SK-N-SH (cell line): ENCODE measurements around the gene LPGAT1. TPM values are rescaled to one million over a fixed set of nuclear protein-coding genes. Genes with fewer than 3 reads are reported as not detected.

Source experiments
- CTCF ChIA-PET: fragments of 300-600, 350-600 bp; formaldehyde crosslinking; extraction: SDS; loops from one replicate; lab custom pipeline; 2021; lab: Yijun Ruan, JAX
- POLR2A ChIA-PET: fragments of 350-600 bp; sonication (Branson Sonifier 250); formaldehyde crosslinking; extraction: SDS; loops from one replicate; lab custom pipeline; 2020; ENCODE audit warnings: antibody characterized with exemption, inconsistent platforms; lab: Yijun Ruan, JAX
- DNase-seq: peaks from one replicate; pipeline ENCODE4 v3.0.0; 2012
- H2AFZ ChIP-seq: fragments of 200-600 bp; sonication (generic); 2 replicates; pipeline ENCODE4 v1.8.1; 2016; ENCODE audit warnings: antibody characterized with exemption, mild to moderate bottlenecking, low read depth
- H3F3A ChIP-seq: fragments of 200-600 bp; sonication (generic); replicated peaks from 2 replicates; pipeline ENCODE3; 2016; ENCODE audit warnings: antibody characterized with exemption, mild to moderate bottlenecking; ENCODE audit not compliant: insufficient read depth
- H3K27ac ChIP-seq, 2 experiments: fragments of 200-500 bp in 1 of 2; fragments of 200-600 bp in 1 of 2; sonication (Bioruptor generic) in 1 of 2; sonication (generic), shearing (Covaris generic) in 1 of 2; 2 replicates each; pipeline versions ENCODE4 v1.5.1 to v1.6.1; 2014 to 2016; ENCODE audit warnings: low read depth in 2 of 2, inconsistent platforms in 1 of 2, low read length in 1 of 2, mild to moderate bottlenecking in 1 of 2, mixed read lengths in 1 of 2
- H3K27me3 ChIP-seq: fragments of 200-600 bp; sonication (generic), shearing (Covaris generic); 2 replicates; pipeline ENCODE4 v1.6.1; 2016; ENCODE audit warnings: mixed run types; ENCODE audit not compliant: insufficient read depth
- H3K36me3 ChIP-seq, 2 experiments: fragments of 200-500 bp in 1 of 2; fragments of 200-600 bp in 1 of 2; sonication (Bioruptor generic) in 1 of 2; sonication (generic) in 1 of 2; replicated peaks in 1 of 2; 2 replicates each; pipeline versions ENCODE3 to v1.5.1; 2014 to 2016; ENCODE audit warnings: low read length in 1 of 2, mild to moderate bottlenecking in 1 of 2; ENCODE audit not compliant: insufficient read depth in 2 of 2, control insufficient read depth in 1 of 2
- H3K4me1 ChIP-seq, 2 experiments: fragments of 200-500 bp in 1 of 2; fragments of 200-600 bp in 1 of 2; sonication (Bioruptor generic) in 1 of 2; sonication (generic), shearing (Covaris generic) in 1 of 2; 2 replicates each; pipeline versions ENCODE4 v1.5.1 to v1.6.1; 2014 to 2016; ENCODE audit warnings: low read depth in 1 of 2, low read length in 1 of 2, mixed run types in 1 of 2; ENCODE audit not compliant: insufficient read depth in 2 of 2, control insufficient read depth in 1 of 2
- H3K4me2 ChIP-seq: fragments of 200-600 bp; sonication (generic), shearing (Covaris generic); 2 replicates; pipeline ENCODE4 v1.6.1; 2017; ENCODE audit warnings: mixed run types
- H3K4me3 ChIP-seq, 2 experiments: fragments of 200-500 bp in 1 of 2; fragments of 200-600 bp in 1 of 2; sonication (Bioruptor generic) in 1 of 2; sonication (generic), shearing (Covaris generic) in 1 of 2; 2 replicates each; pipeline versions ENCODE4 v1.5.1 to v1.8.1; 2014 to 2016; ENCODE audit warnings: low read depth in 2 of 2, inconsistent platforms in 1 of 2, low read length in 1 of 2, mild to moderate bottlenecking in 1 of 2, mixed read lengths in 1 of 2, moderate library complexity in 1 of 2
- H3K79me2 ChIP-seq: fragments of 200-600 bp; sonication (generic); 2 replicates; pipeline ENCODE4 v1.8.1; 2017; ENCODE audit warnings: mild to moderate bottlenecking; ENCODE audit not compliant: insufficient read depth
- H3K9ac ChIP-seq: fragments of 200-600 bp; sonication (generic); 2 replicates; pipeline ENCODE4 v1.6.1; 2017; ENCODE audit warnings: mixed run types
- H3K9me2 ChIP-seq: fragments of 200-600 bp; sonication (generic); 2 replicates; pipeline ENCODE4 v1.6.1; 2017; ENCODE audit warnings: mixed run types
- H3K9me3 ChIP-seq: fragments of 200-600 bp; sonication (generic); 2 replicates; pipeline ENCODE4 v1.6.1; 2017; ENCODE audit warnings: mixed run types, mild to moderate bottlenecking, moderate library complexity
- H4K20me1 ChIP-seq: fragments of 200-600 bp; sonication (generic); 2 replicates; pipeline ENCODE4 v1.6.1; 2017; ENCODE audit warnings: mild to moderate bottlenecking, mixed run types; ENCODE audit not compliant: insufficient read depth
- EP300 ChIP-seq, 2 experiments: IDR thresholded peaks; 2 replicates each; pipeline versions ENCODE4 v1.4.0 to v1.6.1; 2012; ENCODE audit warnings: borderline replicate concordance in 1 of 2, low read depth in 1 of 2, low read length in 1 of 2
- FOXM1 ChIP-seq: IDR thresholded peaks from 2 replicates; pipeline ENCODE4 v1.4.0; 2012; ENCODE audit warnings: low read depth, mild to moderate bottlenecking
- JUND ChIP-seq: IDR thresholded peaks from 2 replicates; pipeline ENCODE4 v1.4.0; 2012
- MEF2A ChIP-seq: IDR thresholded peaks from 2 replicates; pipeline ENCODE4 v1.4.0; 2012; ENCODE audit warnings: low read depth, borderline replicate concordance
- NRF1 ChIP-seq: IDR thresholded peaks from 2 replicates; pipeline ENCODE4 v1.6.1; 2012; ENCODE audit warnings: low read depth, mild to moderate bottlenecking, low read length
- RAD21 ChIP-seq: IDR thresholded peaks from 2 replicates; pipeline ENCODE4 v1.6.1; 2012; ENCODE audit warnings: mild to moderate bottlenecking, low read length
- RCOR1 ChIP-seq: fragments of 150-350 bp; IDR thresholded peaks from 2 replicates; pipeline ENCODE4 v1.6.1; 2017; ENCODE audit warnings: antibody characterized with exemption, low read length
- SMC3 ChIP-seq: IDR thresholded peaks from 2 replicates; pipeline ENCODE4 v1.6.1; 2012; ENCODE audit warnings: low read depth, low read length, improper control_type of control experiment
- TCF12 ChIP-seq: IDR thresholded peaks from 2 replicates; pipeline ENCODE4 v1.4.0; 2012
- TEAD4 ChIP-seq: IDR thresholded peaks from 2 replicates; pipeline ENCODE4 v1.4.0; 2012; ENCODE audit warnings: mild to moderate bottlenecking, borderline replicate concordance; ENCODE audit not compliant: insufficient read depth
- YY1 ChIP-seq: IDR thresholded peaks from 2 replicates; pipeline ENCODE4 v1.4.0; 2012; ENCODE audit warnings: low read depth, mild to moderate bottlenecking
- WGBS: methylation state at CpG from one replicate; pipeline ENCODE4 v1.1.6; 2017; ENCODE audit warnings: low lambda C conversion rate; 5-methylcytosine and 5-hydroxymethylcytosine counted together
- polyA plus RNA-seq, 3 experiments: library from polyadenylated mRNA; depleted of rRNA; stranded (reverse); fragments of >200 nt; gene quantifications; 2 replicates each; pipeline ENCODE4 v1.2.3, GENCODE V29; 2012
- TF ChIP-seq, protein P1 (sequence below): fragments of 150-350 bp; IDR thresholded peaks from 2 replicates; pipeline ENCODE4 v1.6.1; 2016; ENCODE audit warnings: mild to moderate bottlenecking, low read depth, low read length
- TF ChIP-seq, protein P2 (sequence below): IDR thresholded peaks from 2 replicates; pipeline ENCODE4 v1.4.0; 2012; ENCODE audit warnings: low read depth, borderline replicate concordance
- TF ChIP-seq, protein P3 (sequence below): IDR thresholded peaks from 2 replicates; pipeline ENCODE4 v1.6.1; 2012; ENCODE audit warnings: mild to moderate bottlenecking, low read depth, low read length, moderate library complexity
- TF ChIP-seq, protein P4 (sequence below): IDR thresholded peaks from 2 replicates; pipeline ENCODE4 v1.4.0; 2012; ENCODE audit warnings: low read depth, borderline replicate concordance

Gene LPGAT1
- polyA plus RNA-seq, 1 of the 3 experiments (the other 2 are of a cell fraction) = 4.8 TPM

DNA sequence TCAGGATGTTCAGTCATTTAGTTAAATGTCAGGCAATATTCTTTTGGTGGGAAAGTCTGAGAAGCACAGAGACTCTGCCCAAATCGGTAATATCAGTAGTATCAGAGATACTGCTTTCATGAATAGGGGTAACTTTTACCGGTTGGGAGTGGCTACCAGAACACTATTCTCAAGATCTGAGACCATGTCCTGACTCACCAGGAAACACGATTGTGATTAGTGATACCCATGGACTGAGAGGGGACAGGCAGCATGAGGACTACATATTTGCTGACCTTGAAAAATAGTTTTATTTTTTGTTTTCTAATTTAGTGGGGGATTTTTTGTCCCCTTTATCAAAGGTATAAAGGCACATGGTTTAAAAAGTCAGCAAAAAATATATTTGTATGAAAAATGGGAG lies 79.1 kb downstream of the LPGAT1 start:
- no peaks in the 10 kb centered on the region for H4K20me1 ChIP-seq
- peaks cover 0 to 5% of the 10 kb centered on the region in 2 experiments; a peak in 2 of 4 replicates for H3K4me1 ChIP-seq
- H3K9me3 ChIP-seq = no peaks in the 10 kb centered on the region
- no peak overlapping the region for H3K9ac ChIP-seq
- no peak overlapping the region for H3K4me3 ChIP-seq
- H3F3A ChIP-seq = no peaks in the 10 kb centered on the region
- no peak overlapping the region for H2AFZ ChIP-seq
- ChIA-PET CTCF (interaction anchor here (0.8 kb wide), 2 partner anchors 24 to 71 kb away, joined by 3 read pairs; no protein-coding TSS in a partner anchor), POLR2A (no interaction called here)
- no peaks in the 10 kb centered on the region for H3K27me3 ChIP-seq
- no peak overlapping the region for H3K4me2 ChIP-seq
- TF ChIP-seq TCF12 = no peak
- no peak for TF ChIP-seq MEF2A
- no peak for TF ChIP-seq EP300 (IDR thresholded peaks at IDR 0.05; ENCODE audit: borderline replicate concordance in 1 of 2, low read depth in 1 of 2, low read length in 1 of 2)
- TF ChIP-seq, protein P1, sequence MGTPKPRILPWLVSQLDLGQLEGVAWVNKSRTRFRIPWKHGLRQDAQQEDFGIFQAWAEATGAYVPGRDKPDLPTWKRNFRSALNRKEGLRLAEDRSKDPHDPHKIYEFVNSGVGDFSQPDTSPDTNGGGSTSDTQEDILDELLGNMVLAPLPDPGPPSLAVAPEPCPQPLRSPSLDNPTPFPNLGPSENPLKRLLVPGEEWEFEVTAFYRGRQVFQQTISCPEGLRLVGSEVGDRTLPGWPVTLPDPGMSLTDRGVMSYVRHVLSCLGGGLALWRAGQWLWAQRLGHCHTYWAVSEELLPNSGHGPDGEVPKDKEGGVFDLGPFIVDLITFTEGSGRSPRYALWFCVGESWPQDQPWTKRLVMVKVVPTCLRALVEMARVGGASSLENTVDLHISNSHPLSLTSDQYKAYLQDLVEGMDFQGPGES = no peak
- TF ChIP-seq, protein P2, sequence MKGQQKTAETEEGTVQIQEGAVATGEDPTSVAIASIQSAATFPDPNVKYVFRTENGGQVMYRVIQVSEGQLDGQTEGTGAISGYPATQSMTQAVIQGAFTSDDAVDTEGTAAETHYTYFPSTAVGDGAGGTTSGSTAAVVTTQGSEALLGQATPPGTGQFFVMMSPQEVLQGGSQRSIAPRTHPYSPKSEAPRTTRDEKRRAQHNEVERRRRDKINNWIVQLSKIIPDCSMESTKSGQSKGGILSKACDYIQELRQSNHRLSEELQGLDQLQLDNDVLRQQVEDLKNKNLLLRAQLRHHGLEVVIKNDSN = no peak
- no peak for TF ChIP-seq RAD21
- no peak for TF ChIP-seq FOXM1
- no peak for TF ChIP-seq YY1
- no peak for TF ChIP-seq NRF1
- no peak for TF ChIP-seq RCOR1
- no peak for TF ChIP-seq TEAD4
- TF ChIP-seq SMC3 = no peak
- TF ChIP-seq, protein P3, sequence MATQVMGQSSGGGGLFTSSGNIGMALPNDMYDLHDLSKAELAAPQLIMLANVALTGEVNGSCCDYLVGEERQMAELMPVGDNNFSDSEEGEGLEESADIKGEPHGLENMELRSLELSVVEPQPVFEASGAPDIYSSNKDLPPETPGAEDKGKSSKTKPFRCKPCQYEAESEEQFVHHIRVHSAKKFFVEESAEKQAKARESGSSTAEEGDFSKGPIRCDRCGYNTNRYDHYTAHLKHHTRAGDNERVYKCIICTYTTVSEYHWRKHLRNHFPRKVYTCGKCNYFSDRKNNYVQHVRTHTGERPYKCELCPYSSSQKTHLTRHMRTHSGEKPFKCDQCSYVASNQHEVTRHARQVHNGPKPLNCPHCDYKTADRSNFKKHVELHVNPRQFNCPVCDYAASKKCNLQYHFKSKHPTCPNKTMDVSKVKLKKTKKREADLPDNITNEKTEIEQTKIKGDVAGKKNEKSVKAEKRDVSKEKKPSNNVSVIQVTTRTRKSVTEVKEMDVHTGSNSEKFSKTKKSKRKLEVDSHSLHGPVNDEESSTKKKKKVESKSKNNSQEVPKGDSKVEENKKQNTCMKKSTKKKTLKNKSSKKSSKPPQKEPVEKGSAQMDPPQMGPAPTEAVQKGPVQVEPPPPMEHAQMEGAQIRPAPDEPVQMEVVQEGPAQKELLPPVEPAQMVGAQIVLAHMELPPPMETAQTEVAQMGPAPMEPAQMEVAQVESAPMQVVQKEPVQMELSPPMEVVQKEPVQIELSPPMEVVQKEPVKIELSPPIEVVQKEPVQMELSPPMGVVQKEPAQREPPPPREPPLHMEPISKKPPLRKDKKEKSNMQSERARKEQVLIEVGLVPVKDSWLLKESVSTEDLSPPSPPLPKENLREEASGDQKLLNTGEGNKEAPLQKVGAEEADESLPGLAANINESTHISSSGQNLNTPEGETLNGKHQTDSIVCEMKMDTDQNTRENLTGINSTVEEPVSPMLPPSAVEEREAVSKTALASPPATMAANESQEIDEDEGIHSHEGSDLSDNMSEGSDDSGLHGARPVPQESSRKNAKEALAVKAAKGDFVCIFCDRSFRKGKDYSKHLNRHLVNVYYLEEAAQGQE = no peak
- TF ChIP-seq, protein P4, sequence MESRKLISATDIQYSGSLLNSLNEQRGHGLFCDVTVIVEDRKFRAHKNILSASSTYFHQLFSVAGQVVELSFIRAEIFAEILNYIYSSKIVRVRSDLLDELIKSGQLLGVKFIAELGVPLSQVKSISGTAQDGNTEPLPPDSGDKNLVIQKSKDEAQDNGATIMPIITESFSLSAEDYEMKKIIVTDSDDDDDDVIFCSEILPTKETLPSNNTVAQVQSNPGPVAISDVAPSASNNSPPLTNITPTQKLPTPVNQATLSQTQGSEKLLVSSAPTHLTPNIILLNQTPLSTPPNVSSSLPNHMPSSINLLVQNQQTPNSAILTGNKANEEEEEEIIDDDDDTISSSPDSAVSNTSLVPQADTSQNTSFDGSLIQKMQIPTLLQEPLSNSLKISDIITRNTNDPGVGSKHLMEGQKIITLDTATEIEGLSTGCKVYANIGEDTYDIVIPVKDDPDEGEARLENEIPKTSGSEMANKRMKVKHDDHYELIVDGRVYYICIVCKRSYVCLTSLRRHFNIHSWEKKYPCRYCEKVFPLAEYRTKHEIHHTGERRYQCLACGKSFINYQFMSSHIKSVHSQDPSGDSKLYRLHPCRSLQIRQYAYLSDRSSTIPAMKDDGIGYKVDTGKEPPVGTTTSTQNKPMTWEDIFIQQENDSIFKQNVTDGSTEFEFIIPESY = no peak
- TF ChIP-seq JUND = no peak
- no peak overlapping the region for H3K27ac ChIP-seq
- no peaks in the 10 kb centered on the region for H3K79me2 ChIP-seq
- no peak for DNase-seq
- H3K36me3 ChIP-seq = peaks cover 20 to 45% of the 10 kb centered on the region in 2 experiments
- no peaks in the 10 kb centered on the region for H3K9me2 ChIP-seq
- WGBS = 92% methylated on average over 3 of the region's 3 CpGs
